Body of pancreas (tissue), 4 donors: ENCODE data around the gene ARHGAP29. TPM values are rescaled to one million over a fixed set of nuclear protein-coding genes. Genes with fewer than 3 reads are reported as not detected.

Experiments used
- ATAC-seq: fragments of 150-250 bp; one replicate; pipeline ENCODE4 v1.9.1; 2016
- DNase-seq, 4 donors: peaks; one replicate each; pipeline ENCODE4 v3.0.0-alpha.2; 2019
- H3K27ac ChIP-seq, 4 donors: fragments of 200-600 bp; sonication (generic); 1 replicate in 3 of 4; 2 replicates in 1 of 4; pipeline versions ENCODE4 v1.5.1 to v1.6.1; 2016 to 2019; ENCODE audit warnings: mild to moderate bottlenecking in 1 of 4, mixed read lengths in 1 of 4, moderate library complexity in 1 of 4
- H3K27me3 ChIP-seq, 2 donors: fragments of 200-600 bp; sonication (generic); one replicate each; pipeline ENCODE4 v1.6.0; 2016; ENCODE audit warnings: mild to moderate bottlenecking in 1 of 2
- H3K36me3 ChIP-seq, 2 donors: fragments of 200-600 bp; sonication (generic); replicated peaks in 1 of 2; 2 replicates each; pipeline ENCODE4 v1.5.1; 2016; ENCODE audit warnings: low read depth in 2 of 2; ENCODE audit not compliant: insufficient read depth in 1 of 2
- H3K4me1 ChIP-seq: fragments of 200-600 bp; sonication (generic); one replicate; pipeline ENCODE4 v1.6.0; 2016
- H3K4me3 ChIP-seq, 2 donors: fragments of 200-600 bp; sonication (generic); 1 replicate in 1 of 2; 2 replicates in 1 of 2; pipeline ENCODE4 v1.5.1; 2016 to 2019
- H3K9me3 ChIP-seq, 3 donors: fragments of 200-600 bp; sonication (generic); 1 replicate in 2 of 3; 2 replicates in 1 of 3; pipeline ENCODE4 v1.5.1; 2016
- CTCF ChIP-seq, 7 experiments: fragments of 450-650 bp in 4 of 7; fragments of 200-600 bp in 3 of 7; sonication (generic) in 3 of 7; IDR thresholded peaks; one replicate each; pipeline ENCODE4 v1.5.1; 2016 to 2019; ENCODE audit warnings: antibody characterized with exemption in 7 of 7
- POLR2A ChIP-seq, 3 donors: fragments of 450-650 bp; IDR thresholded peaks; one replicate each; pipeline ENCODE4 v1.6.1; 2016; ENCODE audit warnings: antibody characterized with exemption in 3 of 3, mild to moderate bottlenecking in 2 of 3
- WGBS, 2 donors: methylation state at CpG; one replicate each; pipeline ENCODE4 v1.1.5; 2017; 5-methylcytosine and 5-hydroxymethylcytosine counted together
- intact Hi-C: fragments of 100-400 bp; cut with DNase I; formaldehyde crosslinking; loops from one replicate; pipeline ENCODE4 v1.15.1; 2023
- total RNA-seq, 2 donors: library from RNA; depleted of rRNA; stranded (reverse); fragments of >200 nt; gene quantifications; one replicate each; pipeline ENCODE4 v1.1.0, GENCODE V29; 2016

The ARHGAP29 gene
- total RNA-seq, 2 donors from 2014 or later, result 20.1 to 22.8 TPM

GRCh38 chr1:94279038-94279437 is 41.7 kb upstream of the ARHGAP29 start:
- Histone ChIP-seq H3K4me1 (no peaks in the 10 kb centered on the region), H3K9me3 (no peaks in the 10 kb centered on the region), H3K36me3 (no peaks in the 10 kb centered on the region), H3K27ac (no peak overlapping the region), H3K27me3 (no peaks in the 10 kb centered on the region), H3K4me3 (no peak overlapping the region)
- ATAC-seq (no peak), DNase-seq (no peak)
- TF ChIP-seq POLR2A (IDR thresholded peaks at IDR 0.05) (no peak), CTCF (IDR thresholded peaks at IDR 0.05) (no peak)
- 52 to 81% methylated on average over 1 of the region's 1 CpG for WGBS, 2 donors
- intact Hi-C loops, result no loop called here

GRCh38 chr1:94276988-94277434 is 39.6 kb upstream of the ARHGAP29 start:
- no peaks in the 10 kb centered on the region for H3K9me3 ChIP-seq
- 55 to 66% methylated on average over 4 of the region's 4 CpGs for WGBS, 2 donors
- no peak overlapping the region for H3K4me3 ChIP-seq
- ATAC-seq (no peak), DNase-seq (no peak)
- no peak overlapping the region for H3K27ac ChIP-seq
- no peaks in the 10 kb centered on the region for H3K36me3 ChIP-seq
- no peak for TF ChIP-seq POLR2A (IDR thresholded peaks at IDR 0.05)
- TF ChIP-seq CTCF (IDR thresholded peaks at IDR 0.05), result no peak
- intact Hi-C loops, result no loop called here
- H3K4me1 ChIP-seq, result no peaks in the 10 kb centered on the region
- H3K27me3 ChIP-seq, result no peaks in the 10 kb centered on the region

- TF ChIP-seq POLR2A (IDR thresholded peaks at IDR 0.05) (no peak), CTCF (IDR thresholded peaks at IDR 0.05) (no peak)
- no peak for ATAC-seq
- Histone ChIP-seq H3K4me1 (no peaks in the 10 kb centered on the region), H3K27me3 (no peaks in the 10 kb centered on the region), H3K27ac (no peak overlapping the region), H3K4me3 (no peak overlapping the region), H3K36me3 (no peaks in the 10 kb centered on the region), H3K9me3 (no peaks in the 10 kb centered on the region)
- DNase-seq, result no peak
- 63 to 75% methylated on average over 2 of the region's 2 CpGs for WGBS, 2 donors
- intact Hi-C loops, result no loop called here
These were observed 37.7 kb upstream of the ARHGAP29 start for GRCh38 chr1:94275083-94275482.

- H3K27me3 ChIP-seq, result no peaks in the 10 kb centered on the region
- 68 to 69% methylated on average over 2 of the region's 2 CpGs for WGBS, 2 donors
- no peaks in the 10 kb centered on the region for H3K36me3 ChIP-seq
- DNase-seq, result no peak
- no peak for ATAC-seq
- H3K4me3 ChIP-seq, result no peak overlapping the region
- no peak overlapping the region for H3K27ac ChIP-seq
- no peaks in the 10 kb centered on the region for H3K4me1 ChIP-seq
- intact Hi-C loops, result no loop called here
- TF ChIP-seq POLR2A (IDR thresholded peaks at IDR 0.05) (no peak), CTCF (IDR thresholded peaks at IDR 0.05) (no peak)
- H3K9me3 ChIP-seq, result no peaks in the 10 kb centered on the region
These were observed 37.2 kb upstream of the ARHGAP29 start for GRCh38 chr1:94274561-94274960.

- TF ChIP-seq CTCF (IDR thresholded peaks at IDR 0.05), result no peak
- no peak for TF ChIP-seq POLR2A (IDR thresholded peaks at IDR 0.05)
- H3K27me3 ChIP-seq, result no peaks in the 10 kb centered on the region
- no peak overlapping the region for H3K27ac ChIP-seq
- no peaks in the 10 kb centered on the region for H3K4me1 ChIP-seq
- intact Hi-C loops, result no loop called here
- H3K4me3 ChIP-seq, result no peak overlapping the region
- 79 to 86% methylated on average over 4 of the region's 4 CpGs for WGBS, 2 donors
- H3K9me3 ChIP-seq, result no peaks in the 10 kb centered on the region
- ATAC-seq, result no peak
- no peak for DNase-seq
- no peaks in the 10 kb centered on the region for H3K36me3 ChIP-seq
These were observed 35.7 kb upstream of the ARHGAP29 start for GRCh38 chr1:94273111-94273510.
